ENCODE results near the gene NFIA.

DNA sequence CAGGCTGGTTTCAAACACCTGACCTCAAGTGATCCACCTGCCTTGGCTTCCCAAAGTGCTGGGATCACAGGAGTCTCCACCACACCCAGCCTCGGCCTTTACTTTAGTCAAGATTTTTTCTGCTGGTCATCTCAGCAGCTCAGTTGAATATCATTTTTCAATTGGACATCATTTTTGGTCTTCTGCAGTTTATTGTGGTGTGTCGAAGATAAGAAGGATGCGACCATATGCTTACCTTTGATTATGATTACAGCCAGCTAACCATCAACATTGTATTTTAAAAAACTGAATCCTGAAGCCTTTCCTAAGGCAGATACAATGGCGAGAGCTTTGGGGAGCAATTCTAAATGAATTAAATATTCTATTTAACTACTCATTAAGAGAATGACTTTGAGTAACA lies 12.3 kb upstream of the NFIA start:
- TF ChIP-seq POLR2A (IDR thresholded peaks at IDR 0.05): no peak
- TF ChIP-seq, protein P1, sequence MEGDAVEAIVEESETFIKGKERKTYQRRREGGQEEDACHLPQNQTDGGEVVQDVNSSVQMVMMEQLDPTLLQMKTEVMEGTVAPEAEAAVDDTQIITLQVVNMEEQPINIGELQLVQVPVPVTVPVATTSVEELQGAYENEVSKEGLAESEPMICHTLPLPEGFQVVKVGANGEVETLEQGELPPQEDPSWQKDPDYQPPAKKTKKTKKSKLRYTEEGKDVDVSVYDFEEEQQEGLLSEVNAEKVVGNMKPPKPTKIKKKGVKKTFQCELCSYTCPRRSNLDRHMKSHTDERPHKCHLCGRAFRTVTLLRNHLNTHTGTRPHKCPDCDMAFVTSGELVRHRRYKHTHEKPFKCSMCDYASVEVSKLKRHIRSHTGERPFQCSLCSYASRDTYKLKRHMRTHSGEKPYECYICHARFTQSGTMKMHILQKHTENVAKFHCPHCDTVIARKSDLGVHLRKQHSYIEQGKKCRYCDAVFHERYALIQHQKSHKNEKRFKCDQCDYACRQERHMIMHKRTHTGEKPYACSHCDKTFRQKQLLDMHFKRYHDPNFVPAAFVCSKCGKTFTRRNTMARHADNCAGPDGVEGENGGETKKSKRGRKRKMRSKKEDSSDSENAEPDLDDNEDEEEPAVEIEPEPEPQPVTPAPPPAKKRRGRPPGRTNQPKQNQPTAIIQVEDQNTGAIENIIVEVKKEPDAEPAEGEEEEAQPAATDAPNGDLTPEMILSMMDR (IDR thresholded peaks at IDR 0.05): no peak
- TF ChIP-seq POLR2AphosphoS5 (IDR thresholded peaks at IDR 0.05): no peak

All from upper lobe of left lung (tissue), 4 donors.